IMR-90 (cell line): ENCODE data around the gene CHD2. TPM values are rescaled to one million over a fixed set of nuclear protein-coding genes. Genes with fewer than 3 reads are reported as not detected.
"Not testable (repeated sequence)": the region's sequence is repeated elsewhere in the genome, so short reads cannot be mapped to it uniquely, and the experiment has no call there.

Source experiments
- ATAC-seq: fragments of 200-7000 bp; cut with Tn5 transposase; 2 replicates; pipeline ENCODE4 v1.9.1; 2020; ENCODE audit warnings: low read depth, mild to moderate bottlenecking, moderate library complexity
- BruUV-seq: library from RNA; stranded (reverse); fragments of 400-500 nt; replicated peaks from 2 replicates; lab custom pipeline; 2021; lab: Mats Ljungman, UMichigan
- CTCF ChIA-PET: fragments of 300-600 bp; formaldehyde crosslinking; extraction: SDS; loops from one replicate; lab custom pipeline; 2021; ENCODE audit warnings: antibody characterized with exemption; lab: Yijun Ruan, JAX
- POLR2A ChIA-PET: fragments of 300-600 bp; sonication (Branson Sonifier 250); formaldehyde crosslinking; loops from one replicate; lab custom pipeline; 2022; ENCODE audit warnings: antibody characterized with exemption; ENCODE audit not compliant: unreplicated experiment; lab: Charles Lee
- DNase-seq: peaks from one replicate; pipeline ENCODE4 v3.0.0; 2013
- H2AFZ ChIP-seq: replicated peaks from 2 replicates; pipeline ENCODE3; 2013; ENCODE audit warnings: low read length, mild to moderate bottlenecking; ENCODE audit not compliant: poor library complexity
- H2AK5ac ChIP-seq: 2 replicates; pipeline ENCODE4 v1.6.1; 2013; ENCODE audit warnings: low read depth, low read length, inconsistent platforms
- H2AK9ac ChIP-seq: replicated peaks from 2 replicates; pipeline ENCODE3; 2013; ENCODE audit warnings: mild to moderate bottlenecking, low read depth, low read length, moderate library complexity; ENCODE audit not compliant: poor library complexity
- H2BK120ac ChIP-seq: 2 replicates; pipeline ENCODE4 v1.6.1; 2013; ENCODE audit warnings: low read depth, low read length, inconsistent platforms
- H2BK15ac ChIP-seq: 3 replicates; pipeline ENCODE4 v1.6.1; 2013; ENCODE audit warnings: low read depth, low read length, inconsistent platforms
- H2BK20ac ChIP-seq: 2 replicates; pipeline ENCODE4 v1.6.1; 2013; ENCODE audit warnings: low read depth, mild to moderate bottlenecking, inconsistent platforms, low read length, moderate library complexity
- H2BK5ac ChIP-seq: 2 replicates; pipeline ENCODE4 v1.6.1; 2013; ENCODE audit warnings: mild to moderate bottlenecking, low read depth, low read length, inconsistent platforms; ENCODE audit not compliant: poor library complexity, severe bottlenecking
- H3K14ac ChIP-seq: replicated peaks from 2 replicates; pipeline ENCODE4 v1.6.1; 2013; ENCODE audit warnings: low read depth, low read length, inconsistent platforms
- H3K18ac ChIP-seq: 2 replicates; pipeline ENCODE4 v1.6.1; 2013; ENCODE audit warnings: low read depth, low read length, control low read depth
- H3K23ac ChIP-seq: 2 replicates; pipeline ENCODE4 v1.6.1; 2013; ENCODE audit warnings: low read depth, low read length, inconsistent platforms
- H3K27ac ChIP-seq: 2 replicates; pipeline ENCODE4 v1.5.1; 2013; ENCODE audit warnings: mild to moderate bottlenecking, control low read depth, low read length; ENCODE audit not compliant: insufficient read depth
- H3K27me3 ChIP-seq: 2 replicates; pipeline ENCODE4 v1.6.1; 2013; ENCODE audit warnings: low read length; ENCODE audit not compliant: control insufficient read depth, insufficient read depth
- H3K36me3 ChIP-seq: 2 replicates; pipeline ENCODE4 v1.6.1; 2013; ENCODE audit warnings: low read length, mixed read lengths; ENCODE audit not compliant: control insufficient read depth, insufficient read depth
- H3K4ac ChIP-seq: 2 replicates; pipeline ENCODE4 v1.6.1; 2013; ENCODE audit warnings: low read depth, low read length, inconsistent platforms
- H3K4me1 ChIP-seq: 2 replicates; pipeline ENCODE4 v1.6.1; 2013; ENCODE audit warnings: low read length, mixed read lengths; ENCODE audit not compliant: control insufficient read depth, insufficient read depth
- H3K4me2 ChIP-seq: 2 replicates; pipeline ENCODE4 v1.6.1; 2013; ENCODE audit warnings: low read depth, mild to moderate bottlenecking, control low read depth, low read length, moderate library complexity
- H3K4me3 ChIP-seq: 2 replicates; pipeline ENCODE4 v1.5.1; 2013; ENCODE audit warnings: low read depth, mild to moderate bottlenecking, control low read depth, low read length, moderate library complexity; ENCODE audit not compliant: insufficient read depth
- H3K56ac ChIP-seq: 2 replicates; pipeline ENCODE4 v1.6.1; 2013; ENCODE audit warnings: low read length, inconsistent platforms; ENCODE audit not compliant: insufficient read depth; ENCODE audit errors: extremely low read depth
- H3K79me1 ChIP-seq, 2 experiments: 2 replicates each; pipeline ENCODE4 v1.6.1; 2013; ENCODE audit warnings: low read length in 2 of 2, inconsistent platforms in 1 of 2, low read depth in 1 of 2
- H3K9ac ChIP-seq: 2 replicates; pipeline ENCODE4 v1.6.1; 2013; ENCODE audit warnings: low read depth, low read length, control low read depth
- H3K9me1 ChIP-seq: 2 replicates; pipeline ENCODE4 v1.6.1; 2013; ENCODE audit warnings: low read length, inconsistent platforms; ENCODE audit not compliant: insufficient read depth
- H3K9me3 ChIP-seq: 2 replicates; pipeline ENCODE4 v1.6.1; 2013; ENCODE audit warnings: low read length; ENCODE audit not compliant: control insufficient read depth, insufficient read depth
- H4K20me1 ChIP-seq: 2 replicates; pipeline ENCODE4 v1.6.1; 2013; ENCODE audit warnings: low read length, inconsistent platforms; ENCODE audit not compliant: insufficient read depth
- H4K5ac ChIP-seq: 2 replicates; pipeline ENCODE4 v1.6.1; 2013; ENCODE audit warnings: mild to moderate bottlenecking, low read depth, low read length, control low read depth
- H4K8ac ChIP-seq, 2 experiments: 2 replicates each; pipeline ENCODE4 v1.6.1; 2013; ENCODE audit warnings: low read depth in 2 of 2, low read length in 2 of 2, control low read depth in 1 of 2, inconsistent platforms in 1 of 2
- H4K91ac ChIP-seq: 2 replicates; pipeline ENCODE4 v1.6.1; 2013; ENCODE audit warnings: low read depth, low read length, inconsistent platforms; ENCODE audit not compliant: insufficient read depth
- BHLHE40 ChIP-seq: fragments of 150-350 bp; IDR thresholded peaks from 2 replicates; pipeline ENCODE4 v1.6.1; 2016; ENCODE audit warnings: mild to moderate bottlenecking, low read depth, low read length
- CEBPB ChIP-seq: IDR thresholded peaks from 2 replicates; pipeline ENCODE4 v1.6.1; 2012; ENCODE audit warnings: low read depth, low read length, improper control_type of control experiment
- FOS ChIP-seq: fragments of 150-350 bp; IDR thresholded peaks from 2 replicates; pipeline ENCODE4 v1.6.1; 2016; ENCODE audit warnings: low read depth, low read length
- MXI1 ChIP-seq: IDR thresholded peaks from 2 replicates; pipeline ENCODE4 v1.6.1; 2012; ENCODE audit warnings: low read depth, mild to moderate bottlenecking, low read length, moderate library complexity, borderline replicate concordance
- WGBS, 2 experiments: methylation state at CpG; one replicate each; pipeline versions ENCODE4 v1.1.5 to v1.1.7; 2013; ENCODE audit warnings: missing lambda C conversion rate in 2 of 2; ENCODE audit not compliant: insufficient read length in 1 of 2; ENCODE audit errors: extremely low coverage in 2 of 2; 5-methylcytosine and 5-hydroxymethylcytosine counted together
- dilution Hi-C: fragments of 300-500 bp; cut with HindIII; formaldehyde crosslinking; loops from one replicate; pipeline ENCODE4 v1.14.3; 2018; ENCODE audit warnings: low sequenced_read_pairs; ENCODE audit not compliant: unreplicated experiment
- in situ Hi-C: fragments of 300-500 bp; cut with MboI; formaldehyde crosslinking; loops from 3 replicates; pipeline ENCODE4 v1.14.3; 2019; ENCODE audit warnings: low sequenced_read_pairs, inconsistent platforms, mixed read lengths
- intact Hi-C: fragments of 100-400 bp; cut with micrococcal nuclease; formaldehyde crosslinking; loops from 2 replicates; pipeline ENCODE4 v1.10.0; 2022
- polyA plus RNA-seq, 3 experiments: library from polyadenylated mRNA; depleted of rRNA; stranded (reverse); fragments of >200 nt; gene quantifications; 2 replicates each; pipeline ENCODE4 v1.2.3, GENCODE V29; 2012; ENCODE audit warnings: low replicate concordance in 1 of 3
- total RNA-seq: library from RNA; depleted of rRNA; stranded (reverse); fragments of >200 nt; gene quantifications from 2 replicates; pipeline ENCODE4 v1.2.3, GENCODE V29; 2012

The CHD2 gene
- total and polyA plus RNA-seq, 2 of the 4 experiments (the other 2 are of a cell fraction): 44.9 to 64.7 TPM

DNA sequence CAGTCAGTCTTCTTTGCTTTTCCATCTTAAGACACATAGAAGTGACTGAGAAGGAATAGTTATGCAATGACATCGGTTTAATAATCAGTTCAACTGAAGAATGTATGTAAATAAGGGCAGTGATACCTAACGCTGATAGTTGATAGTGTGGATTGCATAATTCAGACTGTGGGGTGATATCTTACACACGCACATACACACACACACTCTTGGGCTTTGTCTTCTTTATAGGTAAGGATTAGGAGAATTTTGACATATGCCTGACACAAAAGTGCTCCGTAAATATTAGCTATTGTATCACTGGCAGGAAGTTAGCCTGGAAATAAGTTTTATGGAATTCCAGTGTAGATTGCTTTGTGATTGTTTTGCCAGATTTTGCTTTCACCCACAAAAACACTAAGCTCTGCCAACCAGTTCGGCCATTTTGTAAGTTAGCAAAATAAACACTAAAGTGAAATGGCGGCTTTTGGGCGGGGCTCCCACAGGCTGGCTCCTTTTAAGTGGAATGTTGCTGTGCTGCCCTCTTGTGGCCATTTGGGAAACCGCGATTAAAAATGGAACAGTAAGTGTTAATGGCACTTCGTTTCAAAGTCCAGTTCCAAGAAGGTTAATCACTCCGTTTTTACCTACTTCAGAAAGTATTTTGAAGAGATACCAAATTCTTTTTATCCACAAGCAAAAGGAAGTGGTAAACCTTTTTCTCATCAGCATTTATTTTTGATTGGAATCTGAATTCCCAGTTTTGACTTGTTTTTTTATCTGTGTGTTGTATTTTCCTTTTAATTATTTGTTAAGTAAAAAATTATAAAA lies 17.7 kb downstream of the CHD2 start (continued):
- peak; percentile 87 for TF ChIP-seq CEBPB
- TF ChIP-seq MXI1: no peak
- TF ChIP-seq FOS: no peak
- TF ChIP-seq BHLHE40: no peak

DNA sequence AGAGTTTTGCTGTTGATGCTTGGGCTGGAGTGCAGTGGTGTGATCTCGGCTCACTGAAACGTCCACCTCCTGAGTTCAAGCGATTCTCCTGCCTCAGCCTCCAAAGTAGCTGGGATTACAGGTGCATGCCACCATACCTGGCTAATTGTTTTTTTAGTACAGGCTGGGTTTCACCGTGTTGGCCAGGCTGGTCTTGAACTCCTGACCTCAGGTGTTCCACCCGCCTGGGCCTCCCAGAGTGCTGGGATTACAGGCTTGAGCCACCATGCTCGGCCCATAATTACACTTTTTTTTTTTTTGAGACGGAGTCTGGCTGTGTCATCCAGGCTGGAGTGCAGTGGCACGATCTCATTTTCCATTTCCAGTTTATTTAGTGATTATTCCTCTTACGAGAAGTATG lies 18.8 kb downstream of the CHD2 start:
- Histone ChIP-seq H3K9me1 (peaks cover 15% of the 10 kb centered on the region), H3K27ac (0 out of 2 replicates have a peak overlapping the region, but pooled peaks have one; percentile 22), H3K36me3 (peaks cover 20% of the 10 kb centered on the region), H3K4me1 (peaks cover 24% of the 10 kb centered on the region), H3K79me1 (peaks cover 9 to 52% of the 10 kb centered on the region in 2 experiments; a peak in 3 of 4 replicates), H4K20me1 (peaks cover 27% of the 10 kb centered on the region)
- DNase-seq, H3K4ac ChIP-seq, H4K91ac ChIP-seq, ATAC-seq, H2AK9ac ChIP-seq, H3K9ac ChIP-seq, H2AFZ ChIP-seq, H4K5ac ChIP-seq, H2BK120ac ChIP-seq, H3K27me3 ChIP-seq, H3K9me3 ChIP-seq, in situ Hi-C loops, H3K56ac ChIP-seq, H3K23ac ChIP-seq, H2BK5ac ChIP-seq, H3K4me2 ChIP-seq, H4K8ac ChIP-seq, H2AK5ac ChIP-seq, H3K18ac ChIP-seq, BruUV-seq, dilution Hi-C loops, H3K14ac ChIP-seq, H2BK20ac ChIP-seq, H2BK15ac ChIP-seq, H3K4me3 ChIP-seq: not testable (repeated sequence)
- CTCF ChIA-PET: interaction anchor here (0.6 to 2.8 kb wide), 4 partner anchors 11 to 115 kb away, joined by 4 to 14 read pairs (median 6); no protein-coding TSS in a partner anchor
- 93% methylated on average over 2 of the region's 9 CpGs; no CpG with 5 or more reads in 1 of the 2 experiments for WGBS, 2 experiments
- POLR2A ChIA-PET: interaction anchor here (0.6 kb wide), 1 partner anchor 118 kb away, joined by 7 read pairs; no protein-coding TSS in a partner anchor
- intact Hi-C loops: loop anchor here (1.0 to 10.0 kb wide), 4 partner anchors 14 to 184 kb away; no protein-coding TSS in a partner anchor
